ENCODE data around the gene HSPD1.

- TF ChIP-seq CTCF (conservative IDR thresholded peaks at IDR 0.05; ENCODE audit: low read depth, low read length), result no peak
- TF ChIP-seq EZH2 (IDR thresholded peaks at IDR 0.05; ENCODE audit: low read length, unreplicated experiment), result no peak
These were observed 62.3 kb downstream of the HSPD1 start for GRCh38 chr2:197437380-197437779.

Measured in PC-3 (cell line).